ENCODE data around the gene BCAP31. TPM values are rescaled to one million over a fixed set of nuclear protein-coding genes. Genes with fewer than 3 reads are reported as not detected.

Gene BCAP31
- total and polyA plus RNA-seq, 3 donors from 2014 or later = 149 to 222 (median 153) TPM

GRCh38 chrX:153740631-153741222 lies 16.5 kb upstream of the BCAP31 start:
- Histone ChIP-seq H3K27me3 (no peaks in the 10 kb centered on the region), H3K9me3 (no peaks in the 10 kb centered on the region), H3K4me1 (peaks cover 4% of the 10 kb centered on the region), H3K36me3 (ENCODE audit: low read depth, missing control alignments) (no peaks in the 10 kb centered on the region), H3K27ac (no peak overlapping the region), H3K4me3 (no peak overlapping the region)
- intact Hi-C loops (cut with DNase I; ENCODE audit: low total_unique reads) = no loop called here
- WGBS, 2 donors = 62% methylated on average over 6 of the region's 16 CpGs; no CpG with 5 or more reads in 1 of the 2 donors
- TF ChIP-seq POLR2A (IDR thresholded peaks at IDR 0.05) (no peak), CTCF (IDR thresholded peaks at IDR 0.05) (no peak)
- no peak for DNase-seq

- intact Hi-C loops (cut with DNase I; ENCODE audit: low total_unique reads) = no loop called here
Observed at GRCh38 chrX:153739754-153740486, 15.7 kb upstream of the BCAP31 start.

GRCh38 chrX:153738056-153738605 lies 13.9 kb upstream of the BCAP31 start:
- no peak for TF ChIP-seq CTCF (IDR thresholded peaks at IDR 0.05)
- TF ChIP-seq POLR2A (IDR thresholded peaks at IDR 0.05) = no peak
- Histone ChIP-seq H3K9me3 (no peaks in the 10 kb centered on the region), H3K27me3 (no peaks in the 10 kb centered on the region), H3K4me3 (no peak overlapping the region), H3K4me1 (no peaks in the 10 kb centered on the region), H3K36me3 (ENCODE audit: low read depth, missing control alignments) (no peaks in the 10 kb centered on the region), H3K27ac (no peak overlapping the region)
- 96% methylated on average over 23 of the region's 27 CpGs; no CpG with 5 or more reads in 1 of the 2 donors for WGBS, 2 donors
- no peak for DNase-seq
- intact Hi-C loops (cut with DNase I; ENCODE audit: low total_unique reads) = no loop called here

More at GRCh38 chrX:153739754-153740486, 15.7 kb upstream of the BCAP31 start:
- Histone ChIP-seq H3K9me3 (no peaks in the 10 kb centered on the region), H3K4me1 (peaks cover 4% of the 10 kb centered on the region), H3K36me3 (ENCODE audit: low read depth, missing control alignments) (no peaks in the 10 kb centered on the region), H3K27me3 (no peaks in the 10 kb centered on the region), H3K27ac (no peak overlapping the region), H3K4me3 (no peak overlapping the region)
- 90% methylated on average over 24 of the region's 29 CpGs; no CpG with 5 or more reads in 1 of the 2 donors for WGBS, 2 donors
- no peak for TF ChIP-seq POLR2A (IDR thresholded peaks at IDR 0.05)
- TF ChIP-seq CTCF (IDR thresholded peaks at IDR 0.05) = no peak
- no peak for DNase-seq

GRCh38 chrX:153736871-153737441 lies 12.8 kb upstream of the BCAP31 start:
- Histone ChIP-seq H3K9me3 (no peaks in the 10 kb centered on the region), H3K27ac (no peak overlapping the region), H3K36me3 (ENCODE audit: low read depth, missing control alignments) (no peaks in the 10 kb centered on the region), H3K4me1 (no peaks in the 10 kb centered on the region), H3K27me3 (no peaks in the 10 kb centered on the region), H3K4me3 (no peak overlapping the region)
- TF ChIP-seq CTCF (IDR thresholded peaks at IDR 0.05) = no peak
- TF ChIP-seq POLR2A (IDR thresholded peaks at IDR 0.05) = no peak
- no peak for DNase-seq
- intact Hi-C loops (cut with DNase I; ENCODE audit: low total_unique reads) = no loop called here
- WGBS, 2 donors = 73 to 82% methylated on average over 2 to 9 of the region's 15 CpGs
